Ishikawa (cell line): ENCODE data around the gene RGSL1.

ENCODE experiments used
- TAF1 ChIP-seq: IDR thresholded peaks from 2 replicates; pipeline ENCODE4 v1.6.1; 2012; ENCODE audit warnings: low read depth, mild to moderate bottlenecking
- TF ChIP-seq, protein P1 (sequence below): IDR thresholded peaks from 2 replicates; pipeline ENCODE4 v1.6.1; 2012

DNA sequence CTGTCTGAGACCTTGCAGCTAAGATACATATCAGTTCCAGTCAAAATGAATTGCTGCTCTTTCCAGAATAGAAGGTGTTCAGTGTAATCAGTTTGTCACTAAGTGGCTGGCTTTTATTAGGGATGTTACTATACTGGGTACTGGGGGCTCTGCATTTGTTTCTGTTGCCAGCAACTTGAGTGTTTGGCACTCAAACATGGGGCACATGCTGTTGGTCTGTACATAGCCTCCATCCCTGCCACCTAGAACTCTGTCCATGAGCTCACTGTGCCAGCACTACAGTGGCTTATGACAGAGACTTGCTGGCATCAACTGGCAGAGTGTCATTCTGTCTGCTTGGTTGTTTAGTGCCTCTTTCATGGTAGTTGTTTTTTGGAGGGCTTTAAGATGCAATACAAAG, 45.1 kb downstream of the RGSL1 start:
- TF ChIP-seq TAF1, result no peak
- TF ChIP-seq, protein P1, sequence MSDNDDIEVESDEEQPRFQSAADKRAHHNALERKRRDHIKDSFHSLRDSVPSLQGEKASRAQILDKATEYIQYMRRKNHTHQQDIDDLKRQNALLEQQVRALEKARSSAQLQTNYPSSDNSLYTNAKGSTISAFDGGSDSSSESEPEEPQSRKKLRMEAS, result no peak
